Activated CD8-positive, alpha-beta memory T cell treated with anti-CD3 and anti-CD28 coated beads, Interleukin-2, amount 10 ng/mL, durations not matched to agents 7 days and 5 days (primary cell): ENCODE results near the gene KBTBD13. TPM values are rescaled to one million over a fixed set of nuclear protein-coding genes. Genes with fewer than 3 reads are reported as not detected.

Source experiments
- ATAC-seq: fragments of 150-1000 bp; cut with Tn5 transposase; one replicate; pipeline ENCODE4 v1.10.0; 2021; ENCODE audit warnings: moderate library complexity
- CTCF ChIA-PET: fragments of 350-600 bp; sonication (Branson Sonifier 250); formaldehyde crosslinking; loops from one replicate; lab custom pipeline; 2021; ENCODE audit warnings: antibody characterized with exemption; lab: Charles Lee
- DNase-seq: peaks from one replicate; pipeline ENCODE4 v3.0.0-alpha.2; 2020
- H3K27ac Mint-ChIP-seq: one replicate; pipeline ENCODE4 v1.8.0; 2021; ENCODE audit warnings: mild to moderate bottlenecking, mixed read lengths
- H3K27me3 Mint-ChIP-seq: one replicate; pipeline ENCODE4 v1.8.0; 2021; ENCODE audit warnings: mixed read lengths
- H3K36me3 Mint-ChIP-seq: one replicate; pipeline ENCODE4 v1.8.0; 2021; ENCODE audit warnings: mild to moderate bottlenecking, mixed read lengths
- H3K4me1 Mint-ChIP-seq: one replicate; pipeline ENCODE4 v1.8.0; 2021; ENCODE audit warnings: mixed read lengths
- H3K4me3 Mint-ChIP-seq: one replicate; pipeline ENCODE4 v1.8.0; 2021; ENCODE audit warnings: mild to moderate bottlenecking, moderate library complexity, mixed read lengths
- H3K9me3 Mint-ChIP-seq: one replicate; pipeline ENCODE4 v1.8.0; 2022; ENCODE audit warnings: low read depth, mixed read lengths
- total RNA-seq, 2 experiments: library from RNA; stranded (reverse); gene quantifications; one replicate each; pipeline ENCODE4 v1.2.3, GENCODE V29; 2021

KBTBD13 gene
- total RNA-seq, 2 experiments from 2014 or later = not detected

GRCh38 chr15:65100442-65100841, 23.9 kb downstream of the KBTBD13 start:
- peaks cover 3% of the 10 kb centered on the region for H3K36me3 Mint-ChIP-seq
- DNase-seq = no peak

GRCh38 chr15:65101411-65101890, 24.9 kb downstream of the KBTBD13 start:
- H3K4me3 Mint-ChIP-seq = no peak overlapping the region
- CTCF ChIA-PET = interaction anchor here (0.5 to 2.0 kb wide), 17 partner anchors 9 to 292 kb away, joined by 3 to 10 read pairs (median 4); partner anchors contain the start of gene UBAP1L
- no peak for ATAC-seq
- H3K4me1 Mint-ChIP-seq = peaks cover 11% of the 10 kb centered on the region
- no peak overlapping the region for H3K27ac Mint-ChIP-seq
- no peaks in the 10 kb centered on the region for H3K9me3 Mint-ChIP-seq
- H3K36me3 Mint-ChIP-seq = peaks cover 9% of the 10 kb centered on the region
- H3K27me3 Mint-ChIP-seq = no peaks in the 10 kb centered on the region
- peak; percentile 59 for DNase-seq

More at GRCh38 chr15:65100442-65100841, 23.9 kb downstream of the KBTBD13 start:
- Mint-ChIP-seq H3K9me3 (no peaks in the 10 kb centered on the region), H3K27ac (no peak overlapping the region), H3K27me3 (no peaks in the 10 kb centered on the region), H3K4me1 (peaks cover 4% of the 10 kb centered on the region), H3K4me3 (no peak overlapping the region)
- ATAC-seq = no peak
- CTCF ChIA-PET = interaction anchor here (1.4 to 2.0 kb wide), 4 partner anchors 15 to 291 kb away, joined by 4 to 10 read pairs (median 6); no protein-coding TSS in a partner anchor

GRCh38 chr15:65101891-65102708, 25.6 kb downstream of the KBTBD13 start:
- H3K27ac Mint-ChIP-seq = no peak overlapping the region
- peaks cover 14% of the 10 kb centered on the region for H3K4me1 Mint-ChIP-seq
- ATAC-seq (no peak), DNase-seq (no peak)
- CTCF ChIA-PET = interaction anchor here (0.7 to 2.0 kb wide), 18 partner anchors 10 to 293 kb away, joined by 3 to 10 read pairs (median 4); partner anchors contain the start of gene UBAP1L
- no peaks in the 10 kb centered on the region for H3K9me3 Mint-ChIP-seq
- peaks cover 9% of the 10 kb centered on the region for H3K36me3 Mint-ChIP-seq
- H3K27me3 Mint-ChIP-seq = no peaks in the 10 kb centered on the region
- H3K4me3 Mint-ChIP-seq = no peak overlapping the region

GRCh38 chr15:65102912-65103311, 26.4 kb downstream of the KBTBD13 start:
- peaks cover 10% of the 10 kb centered on the region for H3K36me3 Mint-ChIP-seq
- H3K9me3 Mint-ChIP-seq = no peaks in the 10 kb centered on the region
- CTCF ChIA-PET = interaction anchor here (0.9 to 1.4 kb wide), 4 partner anchors 12 to 48 kb away, joined by 3 to 4 read pairs (median 4); partner anchors contain the start of gene UBAP1L
- no peak overlapping the region for H3K4me3 Mint-ChIP-seq
- H3K27ac Mint-ChIP-seq = no peak overlapping the region
- no peak for DNase-seq
- H3K4me1 Mint-ChIP-seq = peaks cover 15% of the 10 kb centered on the region
- no peak for ATAC-seq
- no peaks in the 10 kb centered on the region for H3K27me3 Mint-ChIP-seq

GRCh38 chr15:65105038-65105437, 28.5 kb downstream of the KBTBD13 start:
- CTCF ChIA-PET = no interaction called here

GRCh38 chr15:65106011-65106590, 29.6 kb downstream of the KBTBD13 start:
- H3K4me1 Mint-ChIP-seq = peaks cover 15% of the 10 kb centered on the region
- peaks cover 12% of the 10 kb centered on the region for H3K36me3 Mint-ChIP-seq
- H3K27ac Mint-ChIP-seq = peak overlapping the region; percentile 24
- DNase-seq (no peak), ATAC-seq (no peak)
- H3K27me3 Mint-ChIP-seq = no peaks in the 10 kb centered on the region
- no peaks in the 10 kb centered on the region for H3K9me3 Mint-ChIP-seq
- H3K4me3 Mint-ChIP-seq = no peak overlapping the region
- CTCF ChIA-PET = interaction anchor here (0.9 kb wide), 1 partner anchor 72 kb away, joined by 3 read pairs; no protein-coding TSS in a partner anchor

More at GRCh38 chr15:65105038-65105437, 28.5 kb downstream of the KBTBD13 start:
- Mint-ChIP-seq H3K36me3 (peaks cover 12% of the 10 kb centered on the region), H3K9me3 (no peaks in the 10 kb centered on the region), H3K4me1 (peaks cover 15% of the 10 kb centered on the region), H3K27me3 (no peaks in the 10 kb centered on the region), H3K27ac (no peak overlapping the region), H3K4me3 (no peak overlapping the region)
- ATAC-seq (no peak), DNase-seq (no peak)

GRCh38 chr15:65110676-65111292, 34.2 kb downstream of the KBTBD13 start:
- H3K4me1 Mint-ChIP-seq = peaks cover 11% of the 10 kb centered on the region
- no peak for DNase-seq
- H3K27me3 Mint-ChIP-seq = no peaks in the 10 kb centered on the region
- CTCF ChIA-PET = interaction anchor here (0.7 kb wide), 1 partner anchor 37 kb away, joined by 4 read pairs; no protein-coding TSS in a partner anchor
- H3K4me3 Mint-ChIP-seq = no peak overlapping the region
- H3K36me3 Mint-ChIP-seq = peaks cover 11% of the 10 kb centered on the region
- H3K27ac Mint-ChIP-seq = no peak overlapping the region
- no peak for ATAC-seq
- H3K9me3 Mint-ChIP-seq = no peaks in the 10 kb centered on the region

GRCh38 chr15:65115086-65115485, 38.5 kb downstream of the KBTBD13 start, which contains the start of gene UBAP1L:
Gene UBAP1L (minus strand): TSS chr15:65115200. CDS start chr15:65106215, 8,985 bp downstream.
- Mint-ChIP-seq H3K27me3 (no peaks in the 10 kb centered on the region), H3K4me3 (no peak within 1 kb of the TSS), H3K4me1 (peaks cover 6% of the 10 kb centered on the region), H3K9me3 (no peaks in the 10 kb centered on the region), H3K27ac (no peak within 1 kb of the TSS), H3K36me3 (peaks cover 27% of the 10 kb centered on the region)
- ATAC-seq = no peak
- CTCF ChIA-PET = interaction anchor here (1.0 to 1.9 kb wide), 4 partner anchors 12 to 60 kb away, joined by 3 to 7 read pairs (median 4); no protein-coding TSS in a partner anchor
- no peak for DNase-seq

- no peaks in the 10 kb centered on the region for H3K9me3 Mint-ChIP-seq
- CTCF ChIA-PET = interaction anchor here (0.6 to 1.9 kb wide), 3 partner anchors 13 to 752 kb away, joined by 3 to 7 read pairs (median 3); no protein-coding TSS in a partner anchor
- H3K27me3 Mint-ChIP-seq = no peaks in the 10 kb centered on the region
- no peak overlapping the region for H3K4me3 Mint-ChIP-seq
- peaks cover 27% of the 10 kb centered on the region for H3K36me3 Mint-ChIP-seq
- no peak overlapping the region for H3K27ac Mint-ChIP-seq
- peaks cover 6% of the 10 kb centered on the region for H3K4me1 Mint-ChIP-seq
- DNase-seq = no peak
- no peak for ATAC-seq
Observed at GRCh38 chr15:65115542-65115941, 39.0 kb downstream of the KBTBD13 start.

Other genes starting within 250 kb of the KBTBD13 start
- 10 to 100 TPM; 27.8 to 28.4 TPM for gene PLEKHO2, start 234.8 kb upstream of the KBTBD13 start, total RNA-seq
- gene ANKDD1A, start 164.8 kb upstream of the KBTBD13 start, total RNA-seq = 10 to 100 TPM; 13.4 to 24.4 TPM
- gene SPG21, start 86.8 kb upstream of the KBTBD13 start, total RNA-seq = 10 to 100 TPM; 56.0 to 60.4 TPM
- gene MTFMT, start 47.1 kb upstream of the KBTBD13 start, total RNA-seq = 10 to 100 TPM; 20.2 to 22.8 TPM
- gene SLC51B, start 31.4 kb upstream of the KBTBD13 start, total RNA-seq = not detected
- gene RASL12, start 8.8 kb upstream of the KBTBD13 start, total RNA-seq = not detected
- gene UBAP1L, start 38.5 kb downstream of the KBTBD13 start, total RNA-seq = 1 to 10 TPM; 3.3 to 4.7 TPM
- 10 to 100 TPM; 40.0 to 40.2 TPM for gene PDCD7, start 57.1 kb downstream of the KBTBD13 start, total RNA-seq
- gene CLPX, start 108.6 kb downstream of the KBTBD13 start, total RNA-seq = 10 to 100 TPM; 46.8 to 58.8 TPM
- gene CILP, start 134.7 kb downstream of the KBTBD13 start, total RNA-seq = under 1 TPM in 1 of 2 experiments, not detected in 1; 0.05 TPM
- 10 to 100 TPM; 11.7 to 19.7 TPM for gene PARP16, start 210.1 kb downstream of the KBTBD13 start, total RNA-seq
- gene RNU5A-1, start 219.3 kb downstream of the KBTBD13 start, total RNA-seq = not detected
- gene RNU5B-1, start 227.9 kb downstream of the KBTBD13 start, total RNA-seq = 10 to 100 TPM in 1 of 2 experiments, not detected in 1; 15.8 TPM